Measurements from ENCODE around the gene EFS. TPM values are rescaled to one million over a fixed set of nuclear protein-coding genes. Genes with fewer than 3 reads are reported as not detected.

EFS gene
- polyA plus RNA-seq, 1 donor: 69.2 TPM

GRCh38 chr14:23358042-23358441 lies 6.9 kb downstream of the EFS start:
- no peak for DNase-seq (ENCODE audit: low read depth)

GRCh38 chr14:23357261-23357660 lies 7.7 kb downstream of the EFS start:
- DNase-seq (ENCODE audit: low read depth): no peak

- no peak for DNase-seq (ENCODE audit: low read depth)
These were observed 8.3 kb downstream of the EFS start for GRCh38 chr14:23356662-23357061.

GRCh38 chr14:23355871-23356435 lies 9.0 kb downstream of the EFS start:
- no peak for DNase-seq (ENCODE audit: low read depth)

- DNase-seq (ENCODE audit: low read depth): no peak
These were observed 10.0 kb downstream of the EFS start for GRCh38 chr14:23354990-23355389.

GRCh38 chr14:23353433-23353780 lies 11.6 kb downstream of the EFS start:
- DNase-seq (ENCODE audit: low read depth): no peak

GRCh38 chr14:23352506-23353432 lies 12.2 kb downstream of the EFS start, which contains the start of gene SLC22A17:
SLC22A17 (minus strand) TSS chr14:23352887.
- peak; percentile 73 for DNase-seq (ENCODE audit: low read depth)

GRCh38 chr14:23351681-23352505 lies 13.1 kb downstream of the EFS start:
- no peak for DNase-seq (ENCODE audit: low read depth)

GRCh38 chr14:23349156-23349845 lies 15.7 kb downstream of the EFS start:
- DNase-seq (ENCODE audit: low read depth): no peak

- DNase-seq (ENCODE audit: low read depth): no peak
These were observed 16.7 kb downstream of the EFS start for GRCh38 chr14:23348297-23348655.

GRCh38 chr14:23347406-23348296 lies 17.3 kb downstream of the EFS start:
- DNase-seq (ENCODE audit: low read depth): no peak

- DNase-seq (ENCODE audit: low read depth): no peak
These were observed 18.1 kb downstream of the EFS start for GRCh38 chr14:23346693-23347405.

- no peak for DNase-seq (ENCODE audit: low read depth)
These were observed 18.8 kb downstream of the EFS start for GRCh38 chr14:23345987-23346692.

- no peak for DNase-seq (ENCODE audit: low read depth)
These were observed 20.5 kb downstream of the EFS start for GRCh38 chr14:23344481-23344880.

- DNase-seq (ENCODE audit: low read depth): no peak
These were observed 25.3 kb downstream of the EFS start for GRCh38 chr14:23339506-23340268.

GRCh38 chr14:23335623-23336022 lies 29.3 kb downstream of the EFS start:
- no peak for DNase-seq (ENCODE audit: low read depth)

GRCh38 chr14:23327947-23328744 lies 36.8 kb downstream of the EFS start:
- DNase-seq (ENCODE audit: low read depth): peak; percentile 47

All from forelimb muscle (tissue), 1 donor.